ENCODE measurements around the gene GUSB. TPM values are rescaled to one million over a fixed set of nuclear protein-coding genes. Genes with fewer than 3 reads are reported as not detected.

GUSB gene
- total and polyA plus RNA-seq, 9 of the 15 experiments (the other 6 are each of a cell fraction or from before 2014, with no cell fraction given): 22.7 to 102 (median 60.1) TPM

GRCh38 chr7:65972976-65973375 lies 9.0 kb downstream of the GUSB start:
- Histone ChIP-seq H3K79me2 (ENCODE audit: control insufficient read depth, insufficient read depth, low read length) (no peaks in the 10 kb centered on the region), H3K9me3 (replicated peaks; ENCODE audit: control insufficient read depth, insufficient read depth, low read depth, low read length) (no peaks in the 10 kb centered on the region), H3K4me2 (ENCODE audit: insufficient read depth, low read length) (no peak overlapping the region), H3K9ac (ENCODE audit: insufficient read depth in 1 of 2, low read depth in 2 of 2, low read length in 2 of 2) (no peak overlapping the region; a peak in 1 of 4 replicates), H3K36me3 (ENCODE audit: control insufficient read depth, insufficient read depth, low read length) (peaks cover 89% of the 10 kb centered on the region), H3K27me3 (ENCODE audit: control insufficient read depth in 2 of 2, insufficient read depth in 2 of 2, low read length in 2 of 2) (no peaks in the 10 kb centered on the region), H4K20me1 (replicated peaks; ENCODE audit: control insufficient read depth, insufficient read depth, low read length) (peaks cover 4% of the 10 kb centered on the region; the same call in 1 of the 2 replicates), H2AFZ (ENCODE audit: low read depth, low read length) (no peak overlapping the region), H3K4me3 (no peak overlapping the region), H3K4me1 (replicated peaks in 1 of 2; ENCODE audit: control insufficient read depth in 2 of 2, insufficient read depth in 2 of 2, low read length in 2 of 2) (peaks cover 0 to 5% of the 10 kb centered on the region in 2 experiments; a peak in 1 of 5 replicates), H3K9me1 (ENCODE audit: control insufficient read depth, insufficient read depth, low read length) (peaks cover 7% of the 10 kb centered on the region), H3K27ac (ENCODE audit: extremely low read depth, low read depth, low read length) (no peak overlapping the region)
- CTCF ChIA-PET (ENCODE audit: low intra/inter-chr PET ratio): no interaction called here
- DNase-seq (ENCODE audit: extremely low read depth in 1 of 4, low spot score in 3 of 4): no peak
- in situ Hi-C loops (cut with MboI): no loop called here
- POLR2A ChIA-PET: no interaction called here
- 94% methylated on average over 13 of the region's 13 CpGs for WGBS (ENCODE audit: insufficient coverage, low coverage, missing lambda C conversion rate)
- no peak for FAIRE-seq
- TF ChIP-seq RFX1 (IDR thresholded peaks at IDR 0.05): no peak
- no peak for TF ChIP-seq ZNF347 (CRISPR knock-in tag; IDR thresholded peaks at IDR 0.05; ENCODE audit: low read depth)
- TF ChIP-seq, protein P1, sequence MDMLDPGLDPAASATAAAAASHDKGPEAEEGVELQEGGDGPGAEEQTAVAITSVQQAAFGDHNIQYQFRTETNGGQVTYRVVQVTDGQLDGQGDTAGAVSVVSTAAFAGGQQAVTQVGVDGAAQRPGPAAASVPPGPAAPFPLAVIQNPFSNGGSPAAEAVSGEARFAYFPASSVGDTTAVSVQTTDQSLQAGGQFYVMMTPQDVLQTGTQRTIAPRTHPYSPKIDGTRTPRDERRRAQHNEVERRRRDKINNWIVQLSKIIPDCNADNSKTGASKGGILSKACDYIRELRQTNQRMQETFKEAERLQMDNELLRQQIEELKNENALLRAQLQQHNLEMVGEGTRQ (CRISPR knock-in tag; IDR thresholded peaks at IDR 0.05): no peak
- no peak for TF ChIP-seq ZNF583 (CRISPR knock-in tag; IDR thresholded peaks at IDR 0.05)
- TF ChIP-seq GTF2A2 (tag; IDR thresholded peaks at IDR 0.05): no peak
- TF ChIP-seq CAMTA2 (CRISPR knock-in tag; conservative IDR thresholded peaks at IDR 0.05): no peak
- TF ChIP-seq, protein P2, sequence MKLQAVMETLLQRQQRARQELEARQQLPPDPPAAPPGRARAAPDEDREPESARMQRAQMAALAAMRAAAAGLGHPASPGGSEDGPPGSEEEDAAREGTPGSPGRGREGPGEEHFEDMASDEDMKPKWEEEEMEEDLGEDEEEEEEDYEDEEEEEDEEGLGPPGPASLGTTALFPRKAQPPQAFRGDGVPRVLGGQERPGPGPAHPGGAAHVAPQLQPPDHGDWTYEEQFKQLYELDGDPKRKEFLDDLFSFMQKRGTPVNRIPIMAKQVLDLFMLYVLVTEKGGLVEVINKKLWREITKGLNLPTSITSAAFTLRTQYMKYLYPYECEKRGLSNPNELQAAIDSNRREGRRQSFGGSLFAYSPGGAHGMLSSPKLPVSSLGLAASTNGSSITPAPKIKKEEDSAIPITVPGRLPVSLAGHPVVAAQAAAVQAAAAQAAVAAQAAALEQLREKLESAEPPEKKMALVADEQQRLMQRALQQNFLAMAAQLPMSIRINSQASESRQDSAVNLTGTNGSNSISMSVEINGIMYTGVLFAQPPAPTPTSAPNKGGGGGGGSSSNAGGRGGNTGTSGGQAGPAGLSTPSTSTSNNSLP (IDR thresholded peaks at IDR 0.05; ENCODE audit: borderline replicate concordance, low read depth, low read length): no peak
- TF ChIP-seq PHTF2 (CRISPR knock-in tag; IDR thresholded peaks at IDR 0.05): no peak
- no peak for ATAC-seq
- intact Hi-C loops (cut with micrococcal nuclease): no loop called here
- no TSS peak for BruUV-seq (replicated peaks)

Measured in K562 (cell line).